ENCODE results near the gene IHH. TPM values are rescaled to one million over a fixed set of nuclear protein-coding genes. Genes with fewer than 3 reads are reported as not detected.

IHH gene
- total RNA-seq (2022; extraction: Qiagen RNA extraction; ENCODE audit: low read depth), result 0.25 to 0.47 TPM (median 0.37 TPM) in 4 of 5 replicates, not detected in the other

GRCh38 chr2:219060821-219061791, at the start of gene IHH:
Gene IHH, minus strand, starts transcription at chr2:219060921. Its CDS starts 454 bp downstream, at chr2:219060467.

DNA sequence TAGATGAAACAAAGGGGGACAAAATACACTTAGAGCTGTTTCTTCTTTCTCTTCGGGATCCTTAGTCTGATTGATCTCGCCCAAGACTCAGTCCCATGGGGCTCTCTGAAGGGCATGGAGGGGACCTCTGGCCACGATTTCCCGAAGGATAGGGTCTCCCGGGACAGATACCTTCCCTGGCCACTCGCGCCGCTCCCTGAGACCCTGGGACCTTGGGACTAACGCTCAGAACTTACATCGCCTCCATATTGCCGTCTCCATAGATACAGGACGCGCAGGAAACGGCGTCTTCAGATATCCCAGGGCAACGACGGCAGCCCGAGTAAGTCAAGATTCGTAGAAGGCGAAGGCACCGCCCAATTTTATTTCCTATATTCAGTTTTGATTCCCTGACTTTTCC, 19.5 kb downstream of the IHH start, which contains the start of gene CFAP65:
Gene CFAP65, minus strand, starts transcription at position 265 of the 400 bp plus-strand sequence. CDS start 2,468 bp downstream, outside the sequence.

Other genes starting within 250 kb of the IHH start
- gene PRKAG3, start 229.1 kb downstream of the IHH start, total RNA-seq (2022; extraction: Qiagen RNA extraction; ENCODE audit: low read depth), result not detected in 5 replicates
- gene WNT6, start 201.1 kb downstream of the IHH start, total RNA-seq (2022; extraction: Qiagen RNA extraction; ENCODE audit: low read depth), result 0.08 to 0.21 TPM (median 0.14 TPM) in 3 of 5 replicates, not detected in the others
- gene WNT10A, start 180.1 kb downstream of the IHH start, total RNA-seq (2022; extraction: Qiagen RNA extraction; ENCODE audit: low read depth), result 0.19 to 0.31 TPM in 2 of 5 replicates, not detected in the others
- 2.3 to 4.7 TPM (median 3.8 TPM) in 5 replicates for gene CDK5R2, start 101.3 kb downstream of the IHH start, total RNA-seq (2022; extraction: Qiagen RNA extraction; ENCODE audit: low read depth)
- gene FEV, start 75.7 kb downstream of the IHH start, total RNA-seq (2022; extraction: Qiagen RNA extraction; ENCODE audit: low read depth), result not detected in 5 replicates
- not detected in 5 replicates for gene CRYBA2, start 67.5 kb downstream of the IHH start, total RNA-seq (2022; extraction: Qiagen RNA extraction; ENCODE audit: low read depth)
- gene CFAP65, start 19.4 kb downstream of the IHH start, total RNA-seq (2022; extraction: Qiagen RNA extraction; ENCODE audit: low read depth), result 0.11 to 0.23 TPM (median 0.18 TPM) in 5 replicates
- gene NHEJ1, start 99.9 kb upstream of the IHH start, total RNA-seq (2022; extraction: Qiagen RNA extraction; ENCODE audit: low read depth), result 14.2 to 16.2 TPM (median 15.2 TPM) in 5 replicates
- gene SLC23A3, start 109.1 kb upstream of the IHH start, total RNA-seq (2022; extraction: Qiagen RNA extraction; ENCODE audit: low read depth), result 0.28 to 0.80 TPM (median 0.46 TPM) in 5 replicates
- gene CNPPD1, start 116.0 kb upstream of the IHH start, total RNA-seq (2022; extraction: Qiagen RNA extraction; ENCODE audit: low read depth), result 32.1 to 55.5 TPM (median 46.5 TPM) in 5 replicates
- gene RETREG2, start 117.4 kb upstream of the IHH start, total RNA-seq (2022; extraction: Qiagen RNA extraction; ENCODE audit: low read depth), result 53.9 to 88.2 TPM (median 84.2 TPM) in 5 replicates
- 12.4 to 25.5 TPM (median 20.6 TPM) in 5 replicates for gene ZFAND2B, start 145.9 kb upstream of the IHH start, total RNA-seq (2022; extraction: Qiagen RNA extraction; ENCODE audit: low read depth)
- gene ABCB6, start 158.0 kb upstream of the IHH start, total RNA-seq (2022; extraction: Qiagen RNA extraction; ENCODE audit: low read depth), result 23.6 to 35.5 TPM (median 32.1 TPM) in 5 replicates
- gene ATG9A, start 168.7 kb upstream of the IHH start, total RNA-seq (2022; extraction: Qiagen RNA extraction; ENCODE audit: low read depth), result 30.5 to 48.5 TPM (median 47.1 TPM) in 5 replicates
- gene ANKZF1, start 168.9 kb upstream of the IHH start, total RNA-seq (2022; extraction: Qiagen RNA extraction; ENCODE audit: low read depth), result 16.7 to 21.8 TPM (median 20.0 TPM) in 5 replicates
- 5.3 to 9.7 TPM (median 6.5 TPM) in 5 replicates for gene GLB1L, start 184.5 kb upstream of the IHH start, total RNA-seq (2022; extraction: Qiagen RNA extraction; ENCODE audit: low read depth)
- 23.4 to 34.2 TPM (median 27.8 TPM) in 5 replicates for gene STK16, start 184.6 kb upstream of the IHH start, total RNA-seq (2022; extraction: Qiagen RNA extraction; ENCODE audit: low read depth)
- 0.26 to 0.33 TPM (median 0.27 TPM) in 3 of 5 replicates, not detected in the others for gene TUBA4B, start 192.3 kb upstream of the IHH start, total RNA-seq (2022; extraction: Qiagen RNA extraction; ENCODE audit: low read depth)
- gene TUBA4A, start 193.0 kb upstream of the IHH start, total RNA-seq (2022; extraction: Qiagen RNA extraction; ENCODE audit: low read depth), result 299 to 359 TPM (median 345 TPM) in 5 replicates
- gene DNAJB2, start 218.4 kb upstream of the IHH start, total RNA-seq (2022; extraction: Qiagen RNA extraction; ENCODE audit: low read depth), result 28.6 to 57.4 TPM (median 45.2 TPM) in 5 replicates
- 1.1 to 1.8 TPM (median 1.4 TPM) in 5 replicates for gene PTPRN, start 248.5 kb upstream of the IHH start, total RNA-seq (2022; extraction: Qiagen RNA extraction; ENCODE audit: low read depth)